ENCODE measurements around the gene RNU5D-1.
A peak's percentile ranks its signal among the peaks of the same experiment; 100 is the strongest.

Gene RNU5D-1

GRCh38 chr1:44717653-44718052 lies 13.3 kb downstream of the RNU5D-1 start:
- Histone ChIP-seq H3K36me3 (ENCODE audit: control insufficient read depth in 2 of 2, insufficient read depth in 1 of 2, low read length in 2 of 2) (no peaks in the 10 kb centered on the region), H3K27ac (ENCODE audit: extremely low read depth, low read depth, low read length) (no peak overlapping the region), H3K9me3 (ENCODE audit: control insufficient read depth, insufficient read depth, low read depth, low read length) (no peaks in the 10 kb centered on the region), H3K4me3 (ENCODE audit: low read depth, low read length) (no peak overlapping the region), H3K4me1 (ENCODE audit: control insufficient read depth, insufficient read depth, low read length) (no peaks in the 10 kb centered on the region)
- POLR2A ChIA-PET: interaction anchor here (2.1 kb wide), 1 partner anchor 58 kb away, joined by 5 read pairs; the partner anchor contains the start of gene RPS8
- CTCF ChIA-PET: interaction anchor here (1.1 to 9.1 kb wide), 2 partner anchors 10 to 12 kb away, joined by 5 to 87 read pairs; partner anchors contain the start of gene RNU5D-1
- TF ChIP-seq ZNF202 (tag by site-specific recombination; IDR thresholded peaks at IDR 0.05; ENCODE audit: borderline replicate concordance): no peak
- no peak for TF ChIP-seq ZFP69B (tag by site-specific recombination; IDR thresholded peaks at IDR 0.05)
- TF ChIP-seq, protein P1, sequence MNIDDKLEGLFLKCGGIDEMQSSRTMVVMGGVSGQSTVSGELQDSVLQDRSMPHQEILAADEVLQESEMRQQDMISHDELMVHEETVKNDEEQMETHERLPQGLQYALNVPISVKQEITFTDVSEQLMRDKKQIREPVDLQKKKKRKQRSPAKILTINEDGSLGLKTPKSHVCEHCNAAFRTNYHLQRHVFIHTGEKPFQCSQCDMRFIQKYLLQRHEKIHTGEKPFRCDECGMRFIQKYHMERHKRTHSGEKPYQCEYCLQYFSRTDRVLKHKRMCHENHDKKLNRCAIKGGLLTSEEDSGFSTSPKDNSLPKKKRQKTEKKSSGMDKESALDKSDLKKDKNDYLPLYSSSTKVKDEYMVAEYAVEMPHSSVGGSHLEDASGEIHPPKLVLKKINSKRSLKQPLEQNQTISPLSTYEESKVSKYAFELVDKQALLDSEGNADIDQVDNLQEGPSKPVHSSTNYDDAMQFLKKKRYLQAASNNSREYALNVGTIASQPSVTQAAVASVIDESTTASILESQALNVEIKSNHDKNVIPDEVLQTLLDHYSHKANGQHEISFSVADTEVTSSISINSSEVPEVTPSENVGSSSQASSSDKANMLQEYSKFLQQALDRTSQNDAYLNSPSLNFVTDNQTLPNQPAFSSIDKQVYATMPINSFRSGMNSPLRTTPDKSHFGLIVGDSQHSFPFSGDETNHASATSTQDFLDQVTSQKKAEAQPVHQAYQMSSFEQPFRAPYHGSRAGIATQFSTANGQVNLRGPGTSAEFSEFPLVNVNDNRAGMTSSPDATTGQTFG (tag by site-specific recombination; IDR thresholded peaks at IDR 0.05; ENCODE audit: borderline replicate concordance): no peak
- no peak for TF ChIP-seq ZNF404 (tag by site-specific recombination; IDR thresholded peaks at IDR 0.05)
- no peak for TF ChIP-seq ZNF596 (tag by site-specific recombination; IDR thresholded peaks at IDR 0.05)
- no peak for TF ChIP-seq GLIS2 (tag by site-specific recombination; IDR thresholded peaks at IDR 0.05)
- no peak for TF ChIP-seq REPIN1 (tag by site-specific recombination; IDR thresholded peaks at IDR 0.05; ENCODE audit: low read depth)

DNA sequence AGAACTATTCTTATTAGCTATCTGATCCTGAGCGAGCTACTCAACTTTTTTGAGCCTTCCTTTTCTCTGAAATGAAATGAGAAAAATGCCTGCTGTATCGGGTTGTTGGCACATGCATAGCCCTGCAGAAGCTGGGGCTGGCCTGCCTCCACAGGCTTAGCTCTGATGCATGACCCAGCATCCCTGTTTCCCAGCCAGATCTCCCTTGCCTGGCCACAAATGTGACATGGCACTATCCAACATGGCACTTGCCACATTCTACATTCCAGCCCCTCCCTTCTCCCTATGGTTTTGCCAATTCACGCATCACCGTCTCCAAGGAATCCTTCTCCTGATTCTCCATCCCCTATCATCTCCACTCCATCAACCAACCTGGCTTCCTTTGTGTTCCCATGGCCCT lies 13.8 kb downstream of the RNU5D-1 start:
- TF ChIP-seq, protein P2, sequence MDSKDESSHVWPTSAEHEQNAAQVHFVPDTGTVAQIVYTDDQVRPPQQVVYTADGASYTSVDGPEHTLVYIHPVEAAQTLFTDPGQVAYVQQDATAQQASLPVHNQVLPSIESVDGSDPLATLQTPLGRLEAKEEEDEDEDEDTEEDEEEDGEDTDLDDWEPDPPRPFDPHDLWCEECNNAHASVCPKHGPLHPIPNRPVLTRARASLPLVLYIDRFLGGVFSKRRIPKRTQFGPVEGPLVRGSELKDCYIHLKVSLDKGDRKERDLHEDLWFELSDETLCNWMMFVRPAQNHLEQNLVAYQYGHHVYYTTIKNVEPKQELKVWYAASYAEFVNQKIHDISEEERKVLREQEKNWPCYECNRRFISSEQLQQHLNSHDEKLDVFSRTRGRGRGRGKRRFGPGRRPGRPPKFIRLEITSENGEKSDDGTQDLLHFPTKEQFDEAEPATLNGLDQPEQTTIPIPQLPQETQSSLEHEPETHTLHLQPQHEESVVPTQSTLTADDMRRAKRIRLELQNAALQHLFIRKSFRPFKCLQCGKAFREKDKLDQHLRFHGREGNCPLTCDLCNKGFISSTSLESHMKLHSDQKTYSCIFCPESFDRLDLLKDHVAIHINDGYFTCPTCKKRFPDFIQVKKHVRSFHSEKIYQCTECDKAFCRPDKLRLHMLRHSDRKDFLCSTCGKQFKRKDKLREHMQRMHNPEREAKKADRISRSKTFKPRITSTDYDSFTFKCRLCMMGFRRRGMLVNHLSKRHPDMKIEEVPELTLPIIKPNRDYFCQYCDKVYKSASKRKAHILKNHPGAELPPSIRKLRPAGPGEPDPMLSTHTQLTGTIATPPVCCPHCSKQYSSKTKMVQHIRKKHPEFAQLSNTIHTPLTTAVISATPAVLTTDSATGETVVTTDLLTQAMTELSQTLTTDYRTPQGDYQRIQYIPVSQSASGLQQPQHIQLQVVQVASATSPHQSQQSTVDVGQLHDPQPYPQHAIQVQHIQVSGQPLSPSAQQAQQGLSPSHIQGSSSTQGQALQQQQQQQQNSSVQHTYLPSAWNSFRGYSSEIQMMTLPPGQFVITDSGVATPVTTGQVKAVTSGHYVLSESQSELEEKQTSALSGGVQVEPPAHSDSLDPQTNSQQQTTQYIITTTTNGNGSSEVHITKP (tag by site-specific recombination; IDR thresholded peaks at IDR 0.05): peak; percentile 40; the same call in 1 of the 2 replicates
- TF ChIP-seq ZNF174 (tag by site-specific recombination; IDR thresholded peaks at IDR 0.05): no peak
- CTCF ChIA-PET: interaction anchor here (1.1 to 9.1 kb wide), 2 partner anchors 10 to 13 kb away, joined by 5 to 87 read pairs; partner anchors contain the start of gene RNU5D-1
- Histone ChIP-seq H3K4me1 (ENCODE audit: control insufficient read depth, insufficient read depth, low read length) (no peaks in the 10 kb centered on the region), H3K4me3 (ENCODE audit: low read depth, low read length) (no peak overlapping the region), H3K27ac (ENCODE audit: extremely low read depth, low read depth, low read length) (no peak overlapping the region), H3K36me3 (ENCODE audit: control insufficient read depth in 2 of 2, insufficient read depth in 1 of 2, low read length in 2 of 2) (no peaks in the 10 kb centered on the region), H3K9me3 (ENCODE audit: control insufficient read depth, insufficient read depth, low read depth, low read length) (no peaks in the 10 kb centered on the region)
- POLR2A ChIA-PET: interaction anchor here (2.1 kb wide), 1 partner anchor 58 kb away, joined by 5 read pairs; the partner anchor contains the start of gene RPS8

GRCh38 chr1:44714944-44715571 lies 15.9 kb downstream of the RNU5D-1 start:
- Histone ChIP-seq H3K27ac (ENCODE audit: extremely low read depth, low read depth, low read length) (no peak overlapping the region), H3K4me3 (ENCODE audit: low read depth, low read length) (no peak overlapping the region), H3K9me3 (ENCODE audit: control insufficient read depth, insufficient read depth, low read depth, low read length) (no peaks in the 10 kb centered on the region), H3K4me1 (ENCODE audit: control insufficient read depth, insufficient read depth, low read length) (no peaks in the 10 kb centered on the region), H3K36me3 (ENCODE audit: control insufficient read depth in 2 of 2, insufficient read depth in 1 of 2, low read length in 2 of 2) (no peaks in the 10 kb centered on the region)
- ChIA-PET CTCF (interaction anchor here (0.6 to 9.1 kb wide), 11 partner anchors 9 to 974 kb away, joined by 3 to 87 read pairs (median 3); partner anchors contain the start of gene RNU5D-1), POLR2A (no interaction called here)
- TF ChIP-seq ZNF335 (tag by site-specific recombination; conservative IDR thresholded peaks at IDR 0.05) (peak; percentile 9; the same call in 1 of the 2 replicates), ZNF747 (tag by site-specific recombination; IDR thresholded peaks at IDR 0.05) (no peak), CTCF (tag by site-specific recombination; IDR thresholded peaks at IDR 0.05) (peak; percentile 76), BCL11A (tag by site-specific recombination; IDR thresholded peaks at IDR 0.05; ENCODE audit: low read depth) (no peak), ZNF660 (tag by site-specific recombination; IDR thresholded peaks at IDR 0.05) (0 out of 2 replicates have a peak, but pooled peaks have one; percentile 27), ZNF621 (tag by site-specific recombination; IDR thresholded peaks at IDR 0.05) (no peak), GFI1B (tag by site-specific recombination; IDR thresholded peaks at IDR 0.05) (no peak), SCRT2 (tag by site-specific recombination; IDR thresholded peaks at IDR 0.05) (0 out of 2 replicates have a peak, but pooled peaks have one; percentile 65), ZNF654 (tag by site-specific recombination; IDR thresholded peaks at IDR 0.05; ENCODE audit: low read depth) (peak; percentile 86), ZNF600 (tag by site-specific recombination; IDR thresholded peaks at IDR 0.05) (0 out of 2 replicates have a peak, but pooled peaks have one; percentile 12), YY2 (tag by site-specific recombination; IDR thresholded peaks at IDR 0.05) (no peak), ZBTB17 (tag by site-specific recombination; IDR thresholded peaks at IDR 0.05) (peak; percentile 71)
